HCT116 (cell line): ENCODE measurements around the gene RASA2. TPM values are rescaled to one million over a fixed set of nuclear protein-coding genes. Genes with fewer than 3 reads are reported as not detected.

Experiments used
- ATAC-seq: fragments of 200-7000 bp; cut with Tn5 transposase; 2 replicates; pipeline ENCODE4 v1.9.1; 2020; ENCODE audit warnings: mild to moderate bottlenecking, moderate library complexity
- BruUV-seq: library from RNA; stranded (reverse); fragments of 400-500 nt; replicated peaks from 2 replicates; lab custom pipeline; 2021; lab: Mats Ljungman, UMichigan
- CTCF ChIA-PET: fragments of 300-600 bp; sonication (Branson Sonifier 250); formaldehyde crosslinking; loops from one replicate; lab custom pipeline; 2021; ENCODE audit warnings: antibody characterized with exemption; lab: Charles Lee
- POLR2A ChIA-PET: fragments of 300-600, 350-600 bp; sonication (Branson Sonifier 250); formaldehyde crosslinking; loops from one replicate; lab custom pipeline; 2021; ENCODE audit warnings: antibody characterized with exemption; lab: Charles Lee
- RAD21 ChIA-PET, 2 experiments: fragments of 300-600 bp; sonication (Branson Sonifier 250); formaldehyde crosslinking; loops; one replicate each; lab custom pipeline; 2023; ENCODE audit warnings: low total read pairs in 2 of 2; ENCODE audit not compliant: uncharacterized antibody in 2 of 2, unreplicated experiment in 2 of 2, low non-redundant PET in 1 of 2; lab: Charles Lee
- DNase-seq: peaks from one replicate; pipeline ENCODE4 v3.0.0-alpha.2; 2010; ENCODE audit warnings: low read depth, low spot score
- H2AFZ ChIP-seq: fragments of 200-600 bp; shearing (Covaris generic), sonication (generic); 2 replicates; pipeline ENCODE4 v1.6.1; 2017; ENCODE audit warnings: low read depth, mixed run types, mixed read lengths, antibody characterized with exemption, low read length; ENCODE audit not compliant: poor library complexity, severe bottlenecking
- H3K27ac ChIP-seq: 2 replicates; pipeline ENCODE4 v1.5.1; 2012; ENCODE audit warnings: low read depth, low read length
- H3K27me3 ChIP-seq: fragments of 200-600 bp; sonication (generic); 2 replicates; pipeline ENCODE4 v1.6.1; 2016; ENCODE audit warnings: mixed run types, low read length, mixed read lengths; ENCODE audit not compliant: insufficient read depth
- H3K36me3 ChIP-seq, 2 experiments: fragments of 200-500 bp in 1 of 2; fragments of 200-600 bp in 1 of 2; sonication (Bioruptor generic) in 1 of 2; sonication (generic) in 1 of 2; 2 replicates each; pipeline versions ENCODE4 v1.5.1 to v1.6.1; 2014 to 2016; ENCODE audit warnings: low read length in 2 of 2, inconsistent platforms in 1 of 2, mixed read lengths in 1 of 2, mixed run types in 1 of 2; ENCODE audit not compliant: insufficient read depth in 2 of 2, control insufficient read depth in 1 of 2
- H3K4me1 ChIP-seq, 2 experiments: fragments of 200-600 bp in 1 of 2; sonication (generic) in 1 of 2; 2 replicates each; pipeline versions ENCODE4 v1.5.1 to v1.6.1; 2012 to 2017; ENCODE audit warnings: low read length in 2 of 2, inconsistent platforms in 1 of 2, mild to moderate bottlenecking in 1 of 2, mixed read lengths in 1 of 2, mixed run types in 1 of 2, moderate library complexity in 1 of 2; ENCODE audit not compliant: insufficient read depth in 2 of 2, control insufficient read depth in 1 of 2
- H3K4me2 ChIP-seq: fragments of 200-600 bp; sonication (generic); 2 replicates; pipeline ENCODE4 v1.6.1; 2017; ENCODE audit warnings: mixed run types, low read length, mixed read lengths
- H3K4me3 ChIP-seq, 2 experiments: fragments of 200-600 bp in 1 of 2; sonication (generic) in 1 of 2; replicated peaks in 1 of 2; 2 replicates each; pipeline ENCODE4 v1.5.1; 2011 to 2016; ENCODE audit warnings: low read length in 2 of 2, control low read depth in 1 of 2, low read depth in 1 of 2, mild to moderate bottlenecking in 1 of 2, mixed read lengths in 1 of 2, mixed run types in 1 of 2
- H3K79me2 ChIP-seq: fragments of 200-600 bp; sonication (generic); 2 replicates; pipeline ENCODE4 v1.6.1; 2017; ENCODE audit warnings: mild to moderate bottlenecking, mixed run types, low read length, moderate library complexity, mixed read lengths; ENCODE audit not compliant: insufficient read depth
- H3K9ac ChIP-seq: fragments of 200-600 bp; sonication (generic); 2 replicates; pipeline ENCODE4 v1.6.1; 2016; ENCODE audit warnings: low read length, mixed read lengths
- H3K9me2 ChIP-seq: fragments of 200-600 bp; sonication (generic), shearing (Covaris generic); 2 replicates; pipeline ENCODE4 v1.6.1; 2017; ENCODE audit warnings: mixed run types, mild to moderate bottlenecking, moderate library complexity; ENCODE audit not compliant: insufficient read depth
- H3K9me3 ChIP-seq, 2 experiments: fragments of 200-500 bp in 1 of 2; fragments of 200-600 bp in 1 of 2; sonication (Bioruptor generic) in 1 of 2; sonication (generic) in 1 of 2; 2 replicates each; pipeline ENCODE4 v1.6.1; 2014 to 2017; ENCODE audit warnings: low read length in 2 of 2, mixed read lengths in 2 of 2, inconsistent platforms in 1 of 2, low read depth in 1 of 2, mild to moderate bottlenecking in 1 of 2, mixed run types in 1 of 2, moderate library complexity in 1 of 2; ENCODE audit not compliant: control insufficient read depth in 1 of 2, insufficient read depth in 1 of 2
- H4K20me1 ChIP-seq: fragments of 200-600 bp; sonication (generic), shearing (Covaris generic); 2 replicates; pipeline ENCODE4 v1.6.1; 2017; ENCODE audit warnings: mixed run types, mild to moderate bottlenecking, moderate library complexity; ENCODE audit not compliant: insufficient read depth
- CBX3 ChIP-seq: IDR thresholded peaks from 2 replicates; pipeline ENCODE4 v1.6.1; 2012; ENCODE audit warnings: low read depth
- EGR1 ChIP-seq: IDR thresholded peaks from 2 replicates; pipeline ENCODE4 v1.6.1; 2012; ENCODE audit warnings: low read depth
- EZH2 ChIP-seq: fragments of 200-600 bp; sonication (generic); IDR thresholded peaks from 2 replicates; pipeline ENCODE4 v1.6.1; 2017; ENCODE audit warnings: antibody characterized with exemption, mixed run types
- FOSL1 ChIP-seq: IDR thresholded peaks from 2 replicates; pipeline ENCODE4 v1.6.1; 2012; ENCODE audit warnings: low read depth
- JUND ChIP-seq: IDR thresholded peaks from 2 replicates; pipeline ENCODE4 v1.6.1; 2012
- MAX ChIP-seq: IDR thresholded peaks from 2 replicates; pipeline ENCODE4 v1.6.1; 2012
- RAD21 ChIP-seq: IDR thresholded peaks from 2 replicates; pipeline ENCODE4 v1.6.1; 2012; ENCODE audit warnings: low read depth, mild to moderate bottlenecking
- SIN3A ChIP-seq: IDR thresholded peaks from 2 replicates; pipeline ENCODE4 v1.6.1; 2012; ENCODE audit warnings: low read depth
- ZBTB33 ChIP-seq: IDR thresholded peaks from 2 replicates; pipeline ENCODE4 v1.6.1; 2011; ENCODE audit warnings: mild to moderate bottlenecking, low read length, moderate library complexity; ENCODE audit not compliant: insufficient replicate concordance; ENCODE audit errors: extremely low read depth
- ZNF274 ChIP-seq: fragments of 200-500 bp; sonication (Bioruptor generic); IDR thresholded peaks from 2 replicates; pipeline ENCODE4 v1.6.1; 2014; ENCODE audit warnings: mild to moderate bottlenecking, low read depth, low read length, inconsistent platforms
- intact Hi-C: fragments of 100-400 bp; cut with micrococcal nuclease; formaldehyde crosslinking; loops from 2 replicates; pipeline ENCODE4 v1.10.0; 2022
- total RNA-seq: library from RNA; stranded (reverse); gene quantifications from one replicate; pipeline ENCODE4 v1.2.1, GENCODE V29; 2021; ENCODE audit not compliant: unreplicated experiment
- TF ChIP-seq, protein P1 (sequence below): IDR thresholded peaks from 2 replicates; pipeline ENCODE4 v1.6.1; 2012
- TF ChIP-seq, protein P2 (sequence below), 3 experiments: fragments of 200-600 bp in 1 of 3; sonication (generic) in 1 of 3; IDR thresholded peaks in 2 of 3; conservative IDR thresholded peaks in 1 of 3; 2 replicates each; pipeline ENCODE4 v1.5.1; 2012 to 2017; ENCODE audit warnings: low read depth in 2 of 3, low read length in 2 of 3, antibody characterized with exemption in 1 of 3, borderline replicate concordance in 1 of 3, control low read depth in 1 of 3, mild to moderate bottlenecking in 1 of 3, mixed read lengths in 1 of 3, mixed run types in 1 of 3, moderate library complexity in 1 of 3; ENCODE audit not compliant: insufficient read depth in 1 of 3

Gene RASA2
- total RNA-seq, 1 experiment from 2014 or later: 12.8 TPM

GRCh38 chr3:141499965-141500364 is 13.1 kb downstream of the RASA2 start:
- H3K27ac ChIP-seq: no peak overlapping the region
- H3K4me3 ChIP-seq: no peak overlapping the region
- ChIA-PET CTCF (no interaction called here), RAD21 (no interaction called here), POLR2A (no interaction called here)
- no peaks in the 10 kb centered on the region for H3K9me2 ChIP-seq
- no peak overlapping the region for H2AFZ ChIP-seq
- DNase-seq (no peak), ATAC-seq (no peak)
- H4K20me1 ChIP-seq: 0 out of 2 replicates have a peak, but pooled peaks cover 4% of the 10 kb centered on the region
- TF ChIP-seq ZNF274 (no peak), MAX (no peak), RAD21 (no peak), CBX3 (no peak), FOSL1 (no peak), EGR1 (no peak), JUND (no peak), SIN3A (no peak), EZH2 (no peak), ZBTB33 (no peak)
- TF ChIP-seq, protein P1, sequence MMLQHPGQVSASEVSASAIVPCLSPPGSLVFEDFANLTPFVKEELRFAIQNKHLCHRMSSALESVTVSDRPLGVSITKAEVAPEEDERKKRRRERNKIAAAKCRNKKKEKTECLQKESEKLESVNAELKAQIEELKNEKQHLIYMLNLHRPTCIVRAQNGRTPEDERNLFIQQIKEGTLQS: no peak
- TF ChIP-seq, protein P2, sequence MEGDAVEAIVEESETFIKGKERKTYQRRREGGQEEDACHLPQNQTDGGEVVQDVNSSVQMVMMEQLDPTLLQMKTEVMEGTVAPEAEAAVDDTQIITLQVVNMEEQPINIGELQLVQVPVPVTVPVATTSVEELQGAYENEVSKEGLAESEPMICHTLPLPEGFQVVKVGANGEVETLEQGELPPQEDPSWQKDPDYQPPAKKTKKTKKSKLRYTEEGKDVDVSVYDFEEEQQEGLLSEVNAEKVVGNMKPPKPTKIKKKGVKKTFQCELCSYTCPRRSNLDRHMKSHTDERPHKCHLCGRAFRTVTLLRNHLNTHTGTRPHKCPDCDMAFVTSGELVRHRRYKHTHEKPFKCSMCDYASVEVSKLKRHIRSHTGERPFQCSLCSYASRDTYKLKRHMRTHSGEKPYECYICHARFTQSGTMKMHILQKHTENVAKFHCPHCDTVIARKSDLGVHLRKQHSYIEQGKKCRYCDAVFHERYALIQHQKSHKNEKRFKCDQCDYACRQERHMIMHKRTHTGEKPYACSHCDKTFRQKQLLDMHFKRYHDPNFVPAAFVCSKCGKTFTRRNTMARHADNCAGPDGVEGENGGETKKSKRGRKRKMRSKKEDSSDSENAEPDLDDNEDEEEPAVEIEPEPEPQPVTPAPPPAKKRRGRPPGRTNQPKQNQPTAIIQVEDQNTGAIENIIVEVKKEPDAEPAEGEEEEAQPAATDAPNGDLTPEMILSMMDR (IDR thresholded peaks at IDR 0.05 in 2 of 3, conservative IDR thresholded peaks at IDR 0.05 in 1 of 3; ENCODE audit: borderline replicate concordance in 1 of 3, insufficient read depth in 1 of 3, low read depth in 2 of 3, low read length in 2 of 3): no peak
- peaks cover 78% of the 10 kb centered on the region for H3K79me2 ChIP-seq
- H3K4me2 ChIP-seq: no peak overlapping the region
- no peaks in the 10 kb centered on the region for H3K9me3 ChIP-seq
- intact Hi-C loops: no loop called here
- H3K27me3 ChIP-seq: no peaks in the 10 kb centered on the region
- no peaks in the 10 kb centered on the region for H3K36me3 ChIP-seq
- no peaks in the 10 kb centered on the region for H3K4me1 ChIP-seq
- no peak overlapping the region for H3K9ac ChIP-seq
- BruUV-seq: no TSS peak
